BJ (cell line): ENCODE results near the gene EBF4. TPM values are rescaled to one million over a fixed set of nuclear protein-coding genes. Genes with fewer than 3 reads are reported as not detected.

Experiments used
- CTCF ChIA-PET: fragments of 350-600 bp; formaldehyde crosslinking; extraction: SDS; loops from one replicate; lab custom pipeline; 2021; ENCODE audit warnings: antibody characterized with exemption, inconsistent platforms; lab: Yijun Ruan, JAX
- POLR2A ChIA-PET: fragments of 300-600 bp; sonication (Branson Sonifier 250); formaldehyde crosslinking; extraction: SDS; loops from one replicate; lab custom pipeline; 2021; ENCODE audit warnings: antibody characterized with exemption; lab: Charles Lee
- DNase-seq: peaks from one replicate; pipeline ENCODE4 v3.0.0-alpha.2; 2011; ENCODE audit warnings: low read depth
- H3K27me3 ChIP-seq: 2 replicates; pipeline ENCODE4 v1.6.0; 2011; ENCODE audit warnings: low read length; ENCODE audit not compliant: control insufficient read depth, insufficient read depth
- H3K36me3 ChIP-seq: 2 replicates; pipeline ENCODE4 v1.5.1; 2011; ENCODE audit warnings: low read length; ENCODE audit not compliant: control insufficient read depth, insufficient read depth
- H3K4me3 ChIP-seq: 2 replicates; pipeline ENCODE4 v1.5.1; 2011; ENCODE audit warnings: low read depth, mild to moderate bottlenecking, control low read depth, low read length
- polyA plus RNA-seq: library from polyadenylated mRNA; depleted of rRNA; stranded (reverse); fragments of >200 nt; gene quantifications from 2 replicates; pipeline ENCODE4 v1.2.3, GENCODE V29; 2011; rRNA removed
- small RNA-seq: library from RNA; depleted of rRNA; stranded (forward); fragments of <200 nt; gene quantifications from one replicate; pipeline ENCODE3, GENCODE V24; 2012; ENCODE audit warnings: low replicate concordance, low read depth; ENCODE audit not compliant: insufficient read length
- TF ChIP-seq, protein P1 (sequence below): IDR thresholded peaks from 2 replicates; pipeline ENCODE4 v1.5.1; 2011; ENCODE audit warnings: low read depth, mild to moderate bottlenecking, control low read depth, inconsistent platforms, low read length, moderate library complexity; ENCODE audit not compliant: insufficient read depth

EBF4 gene
- polyA plus RNA-seq, 1 experiment, result 1.9 TPM

DNA sequence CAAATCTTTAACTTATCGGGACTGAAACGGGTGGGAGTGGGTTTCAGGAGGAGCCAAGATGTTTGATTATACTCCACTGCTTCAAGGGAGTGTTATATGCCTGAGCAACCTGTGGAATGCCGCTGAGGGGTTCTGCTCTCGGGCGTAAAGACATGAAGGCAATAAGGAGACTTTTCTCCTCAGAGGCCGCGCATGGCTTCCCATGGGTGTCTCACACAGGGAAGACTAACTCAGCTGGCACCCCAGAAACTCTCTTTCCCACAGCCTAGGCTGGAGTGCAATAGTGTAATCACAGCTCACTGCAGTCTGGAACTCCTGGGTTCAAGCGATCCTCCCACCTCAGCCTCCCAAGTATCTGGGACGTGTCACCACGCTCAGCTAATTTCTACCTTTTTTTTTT, 117.1 kb downstream of the EBF4 start:
- H3K36me3 ChIP-seq, result no peaks in the 10 kb centered on the region
- CTCF ChIA-PET, result no interaction called here
- peaks cover 17% of the 10 kb centered on the region for H3K27me3 ChIP-seq
- TF ChIP-seq, protein P1, sequence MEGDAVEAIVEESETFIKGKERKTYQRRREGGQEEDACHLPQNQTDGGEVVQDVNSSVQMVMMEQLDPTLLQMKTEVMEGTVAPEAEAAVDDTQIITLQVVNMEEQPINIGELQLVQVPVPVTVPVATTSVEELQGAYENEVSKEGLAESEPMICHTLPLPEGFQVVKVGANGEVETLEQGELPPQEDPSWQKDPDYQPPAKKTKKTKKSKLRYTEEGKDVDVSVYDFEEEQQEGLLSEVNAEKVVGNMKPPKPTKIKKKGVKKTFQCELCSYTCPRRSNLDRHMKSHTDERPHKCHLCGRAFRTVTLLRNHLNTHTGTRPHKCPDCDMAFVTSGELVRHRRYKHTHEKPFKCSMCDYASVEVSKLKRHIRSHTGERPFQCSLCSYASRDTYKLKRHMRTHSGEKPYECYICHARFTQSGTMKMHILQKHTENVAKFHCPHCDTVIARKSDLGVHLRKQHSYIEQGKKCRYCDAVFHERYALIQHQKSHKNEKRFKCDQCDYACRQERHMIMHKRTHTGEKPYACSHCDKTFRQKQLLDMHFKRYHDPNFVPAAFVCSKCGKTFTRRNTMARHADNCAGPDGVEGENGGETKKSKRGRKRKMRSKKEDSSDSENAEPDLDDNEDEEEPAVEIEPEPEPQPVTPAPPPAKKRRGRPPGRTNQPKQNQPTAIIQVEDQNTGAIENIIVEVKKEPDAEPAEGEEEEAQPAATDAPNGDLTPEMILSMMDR, result no peak
- H3K4me3 ChIP-seq, result no peak overlapping the region
- POLR2A ChIA-PET, result interaction anchor here (0.6 kb wide), 1 partner anchor 423 kb away, joined by 8 read pairs; no protein-coding TSS in a partner anchor
- no peak for DNase-seq

Small RNA genes lying within 50 kb of the gene (small RNA-seq; reads per million reads assigned to genes)
- gene SNORA51, result not detected
- not detected for gene SNORD110
- gene SNORD56, result not detected
- gene SNORD57, result not detected
- not detected for gene SNORD86

Other genes starting within 250 kb of the EBF4 start
- 149 and 178 TPM in 2 replicates for gene SNRPB, start 222.0 kb upstream of the EBF4 start, polyA plus RNA-seq
- 8.2 and 9.8 TPM in 2 replicates for gene ZNF343, start 183.9 kb upstream of the EBF4 start, polyA plus RNA-seq
- gene TMC2, start 156.2 kb upstream of the EBF4 start, polyA plus RNA-seq, result not detected in 2 replicates
- 131 and 136 TPM in 2 replicates for gene NOP56, start 40.1 kb upstream of the EBF4 start, polyA plus RNA-seq
- 113 and 143 TPM in 2 replicates for gene IDH3B, start 28.6 kb upstream of the EBF4 start, polyA plus RNA-seq
- 0.78 and 1.6 TPM in 2 replicates for gene CPXM1, start 107.8 kb downstream of the EBF4 start, polyA plus RNA-seq
- gene C20orf141, start 122.2 kb downstream of the EBF4 start, polyA plus RNA-seq, result 0.12 TPM in 1 of 2 replicates, not detected in the other
- gene TMEM239, start 123.6 kb downstream of the EBF4 start, polyA plus RNA-seq, result not detected in 2 replicates
- 12.7 and 23.5 TPM in 2 replicates for gene PCED1A, start 147.9 kb downstream of the EBF4 start, polyA plus RNA-seq
- gene VPS16, start 148.0 kb downstream of the EBF4 start, polyA plus RNA-seq, result 33.5 and 46.8 TPM in 2 replicates
- 46.2 and 60.9 TPM in 2 replicates for gene PTPRA, start 180.7 kb downstream of the EBF4 start, polyA plus RNA-seq